ENCODE results near the gene ETV7.

DNA sequence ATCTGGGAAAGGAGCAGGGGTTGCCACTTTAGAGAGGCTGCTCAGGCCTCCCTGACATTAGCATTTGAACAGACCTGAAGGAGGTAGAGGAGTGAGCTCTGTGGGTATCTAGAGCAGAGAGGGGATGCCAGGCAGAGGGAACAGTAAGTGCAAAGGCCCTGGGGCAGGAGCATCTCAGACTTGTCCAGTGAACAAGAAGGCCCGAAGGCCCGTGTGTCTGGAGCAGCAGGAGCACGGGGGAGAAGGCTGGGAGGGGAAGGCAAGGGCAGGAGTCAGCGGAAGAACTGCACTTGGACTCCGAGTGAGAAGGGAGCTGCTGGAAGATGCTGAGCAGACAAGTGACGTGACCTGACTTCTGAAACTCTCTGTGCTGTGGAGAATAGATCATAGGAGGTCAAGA is 15.4 kb downstream of the ETV7 start:
- TF ChIP-seq, protein P1, sequence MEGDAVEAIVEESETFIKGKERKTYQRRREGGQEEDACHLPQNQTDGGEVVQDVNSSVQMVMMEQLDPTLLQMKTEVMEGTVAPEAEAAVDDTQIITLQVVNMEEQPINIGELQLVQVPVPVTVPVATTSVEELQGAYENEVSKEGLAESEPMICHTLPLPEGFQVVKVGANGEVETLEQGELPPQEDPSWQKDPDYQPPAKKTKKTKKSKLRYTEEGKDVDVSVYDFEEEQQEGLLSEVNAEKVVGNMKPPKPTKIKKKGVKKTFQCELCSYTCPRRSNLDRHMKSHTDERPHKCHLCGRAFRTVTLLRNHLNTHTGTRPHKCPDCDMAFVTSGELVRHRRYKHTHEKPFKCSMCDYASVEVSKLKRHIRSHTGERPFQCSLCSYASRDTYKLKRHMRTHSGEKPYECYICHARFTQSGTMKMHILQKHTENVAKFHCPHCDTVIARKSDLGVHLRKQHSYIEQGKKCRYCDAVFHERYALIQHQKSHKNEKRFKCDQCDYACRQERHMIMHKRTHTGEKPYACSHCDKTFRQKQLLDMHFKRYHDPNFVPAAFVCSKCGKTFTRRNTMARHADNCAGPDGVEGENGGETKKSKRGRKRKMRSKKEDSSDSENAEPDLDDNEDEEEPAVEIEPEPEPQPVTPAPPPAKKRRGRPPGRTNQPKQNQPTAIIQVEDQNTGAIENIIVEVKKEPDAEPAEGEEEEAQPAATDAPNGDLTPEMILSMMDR (IDR thresholded peaks at IDR 0.05; ENCODE audit: low read depth, low read length, missing input control), result no peak
- TF ChIP-seq, protein P2, sequence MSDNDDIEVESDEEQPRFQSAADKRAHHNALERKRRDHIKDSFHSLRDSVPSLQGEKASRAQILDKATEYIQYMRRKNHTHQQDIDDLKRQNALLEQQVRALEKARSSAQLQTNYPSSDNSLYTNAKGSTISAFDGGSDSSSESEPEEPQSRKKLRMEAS (IDR thresholded peaks at IDR 0.05), result no peak
- no peak for TF ChIP-seq HNF4A (conservative IDR thresholded peaks at IDR 0.05)
- TF ChIP-seq RAD21 (IDR thresholded peaks at IDR 0.05), result no peak

Data from liver (tissue), 3 donors.